Neural cell (in vitro differentiated cells): ENCODE data around the gene ZNF763. TPM values are rescaled to one million over a fixed set of nuclear protein-coding genes. Genes with fewer than 3 reads are reported as not detected.

ENCODE experiments used
- H2AFZ ChIP-seq: fragments of 200-600, 300-800 bp; sonication (generic), shearing (Covaris generic); 2 replicates; pipeline ENCODE4 v1.6.0; 2014; ENCODE audit warnings: low read depth, mild to moderate bottlenecking, antibody characterized with exemption, low read length, moderate library complexity
- H3F3A ChIP-seq: fragments of 200-600 bp; shearing (Covaris generic); 2 replicates; pipeline ENCODE4 v1.6.1; 2016; ENCODE audit warnings: mild to moderate bottlenecking, moderate library complexity, mixed read lengths, antibody characterized with exemption, low read length; ENCODE audit not compliant: insufficient read depth, poor library complexity, severe bottlenecking
- H3K27ac ChIP-seq: fragments of 200-600, 300-800 bp; sonication (generic), shearing (Covaris generic); 2 replicates; pipeline ENCODE4 v1.5.1; 2014; ENCODE audit warnings: mild to moderate bottlenecking, low read length, moderate library complexity
- H3K27me3 ChIP-seq: fragments of 300-800, 200-600 bp; sonication (generic), shearing (Covaris generic); 2 replicates; pipeline ENCODE4 v1.6.0; 2014; ENCODE audit warnings: mild to moderate bottlenecking, low read depth, low read length, moderate library complexity; ENCODE audit not compliant: insufficient read depth
- H3K36me3 ChIP-seq: fragments of 300-800, 200-600 bp; sonication (generic), shearing (Covaris generic); 2 replicates; pipeline ENCODE4 v1.5.1; 2014; ENCODE audit warnings: mild to moderate bottlenecking, antibody characterized with exemption, low read length, moderate library complexity; ENCODE audit not compliant: insufficient read depth
- H3K4me2 ChIP-seq: fragments of 300-800, 200-600 bp; sonication (generic), shearing (Covaris generic); 2 replicates; pipeline ENCODE4 v1.6.0; 2014; ENCODE audit warnings: mild to moderate bottlenecking, low read length
- H3K4me3 ChIP-seq: fragments of 300-800, 200-600 bp; sonication (generic), shearing (Covaris generic); 2 replicates; pipeline ENCODE4 v1.5.1; 2014; ENCODE audit warnings: mild to moderate bottlenecking, low read length, moderate library complexity
- H3K79me2 ChIP-seq: fragments of 200-600 bp; shearing (Covaris generic); replicated peaks from 2 replicates; pipeline ENCODE4 v1.6.0; 2014; ENCODE audit warnings: mild to moderate bottlenecking, low read length, moderate library complexity; ENCODE audit not compliant: insufficient read depth
- H3K9ac ChIP-seq: fragments of 300-800, 200-600 bp; sonication (generic), shearing (Covaris generic); 2 replicates; pipeline ENCODE4 v1.6.1; 2016; ENCODE audit warnings: mild to moderate bottlenecking, low read length, mixed read lengths
- H3K9me2 ChIP-seq: fragments of 200-600 bp; shearing (Covaris generic); 2 replicates; pipeline ENCODE4 v1.6.1; 2016; ENCODE audit warnings: mild to moderate bottlenecking, low read length, mixed read lengths; ENCODE audit not compliant: insufficient read depth
- H3K9me3 ChIP-seq: fragments of 200-600, 300-800 bp; sonication (generic), shearing (Covaris generic); 2 replicates; pipeline ENCODE4 v1.6.1; 2016; ENCODE audit warnings: mild to moderate bottlenecking, mixed run types, low read length, moderate library complexity, mixed read lengths
- H4K20me1 ChIP-seq: fragments of 200-600 bp; shearing (Covaris generic); 2 replicates; pipeline ENCODE4 v1.6.1; 2016; ENCODE audit warnings: mild to moderate bottlenecking, mixed run types; ENCODE audit not compliant: insufficient read depth
- CTCF ChIP-seq: fragments of 450-650 bp; IDR thresholded peaks from 2 replicates; pipeline ENCODE4 v1.5.1; 2014; ENCODE audit warnings: antibody characterized with exemption, mild to moderate bottlenecking, moderate library complexity; ENCODE audit not compliant: poor library complexity, severe bottlenecking
- EP300 ChIP-seq: fragments of 450-650 bp; conservative IDR thresholded peaks from 2 replicates; pipeline ENCODE4 v1.6.1; 2014; ENCODE audit warnings: antibody characterized with exemption, mild to moderate bottlenecking, moderate library complexity; ENCODE audit not compliant: poor library complexity, severe bottlenecking
- EZH2 ChIP-seq: fragments of 200-600, 300-800 bp; shearing (Covaris generic), sonication (generic); IDR thresholded peaks from 2 replicates; pipeline ENCODE4 v1.6.1; 2014; ENCODE audit warnings: antibody characterized with exemption, low read length, borderline replicate concordance, mild to moderate bottlenecking; ENCODE audit not compliant: insufficient read depth, poor library complexity, severe bottlenecking
- MXI1 ChIP-seq: fragments of 450-650 bp; conservative IDR thresholded peaks from 2 replicates; pipeline ENCODE4 v1.6.1; 2014; ENCODE audit warnings: antibody characterized with exemption, mild to moderate bottlenecking; ENCODE audit not compliant: poor library complexity, severe bottlenecking
- POLR2AphosphoS5 ChIP-seq: IDR thresholded peaks from 2 replicates; pipeline ENCODE4 v1.6.1; 2012
- RAD21 ChIP-seq: fragments of 450-650 bp; conservative IDR thresholded peaks from 2 replicates; pipeline ENCODE4 v1.6.1; 2014; ENCODE audit warnings: antibody characterized with exemption, mild to moderate bottlenecking, moderate library complexity
- SMC3 ChIP-seq: fragments of 450-650 bp; conservative IDR thresholded peaks from 2 replicates; pipeline ENCODE4 v1.6.1; 2014; ENCODE audit warnings: antibody characterized with exemption, mild to moderate bottlenecking, moderate library complexity; ENCODE audit not compliant: poor library complexity
- TAF1 ChIP-seq: IDR thresholded peaks from 2 replicates; pipeline ENCODE4 v1.6.1; 2012; ENCODE audit warnings: low read depth
- polyA minus RNA-seq: library from RNA; depleted of rRNA, polyadenylated mRNA; stranded (reverse); fragments of >200 nt; gene quantifications from 2 replicates; pipeline ENCODE4 v1.2.3, GENCODE V29; 2014
- polyA plus RNA-seq: library from polyadenylated mRNA; depleted of rRNA; stranded (reverse); fragments of >200 nt; gene quantifications from 2 replicates; pipeline ENCODE4 v1.2.3, GENCODE V29; 2014
- TF ChIP-seq, protein P1 (sequence below): IDR thresholded peaks from 2 replicates; pipeline ENCODE4 v1.6.1; 2012; ENCODE audit warnings: borderline replicate concordance

Gene ZNF763
- polyA plus RNA-seq (12.8 and 17.9 TPM in 2 replicates), polyA minus RNA-seq (25.8 and 31.3 TPM in 2 replicates)

- Histone ChIP-seq H3K79me2 (peaks cover 5% of the 10 kb centered on the region), H3K4me3 (peak within 1 kb of the TSS; percentile 85), H3K4me2 (peak within 1 kb of the TSS; percentile 79), H3K27ac (peak within 1 kb of the TSS; percentile 91), H3F3A (no peaks in the 10 kb centered on the region), H3K9me2 (no peaks in the 10 kb centered on the region), H3K9ac (peak within 1 kb of the TSS; percentile 89), H3K36me3 (no peaks in the 10 kb centered on the region), H3K27me3 (no peaks in the 10 kb centered on the region), H4K20me1 (no peaks in the 10 kb centered on the region), H2AFZ (peak within 1 kb of the TSS; percentile 70), H3K9me3 (no peaks in the 10 kb centered on the region)
- TF ChIP-seq CTCF (no peak), EP300 (peak; percentile 17), TAF1 (peak; percentile 92), MXI1 (peak; percentile 55), RAD21 (no peak), POLR2AphosphoS5 (peak; percentile 87), EZH2 (no peak)
- TF ChIP-seq, protein P1, sequence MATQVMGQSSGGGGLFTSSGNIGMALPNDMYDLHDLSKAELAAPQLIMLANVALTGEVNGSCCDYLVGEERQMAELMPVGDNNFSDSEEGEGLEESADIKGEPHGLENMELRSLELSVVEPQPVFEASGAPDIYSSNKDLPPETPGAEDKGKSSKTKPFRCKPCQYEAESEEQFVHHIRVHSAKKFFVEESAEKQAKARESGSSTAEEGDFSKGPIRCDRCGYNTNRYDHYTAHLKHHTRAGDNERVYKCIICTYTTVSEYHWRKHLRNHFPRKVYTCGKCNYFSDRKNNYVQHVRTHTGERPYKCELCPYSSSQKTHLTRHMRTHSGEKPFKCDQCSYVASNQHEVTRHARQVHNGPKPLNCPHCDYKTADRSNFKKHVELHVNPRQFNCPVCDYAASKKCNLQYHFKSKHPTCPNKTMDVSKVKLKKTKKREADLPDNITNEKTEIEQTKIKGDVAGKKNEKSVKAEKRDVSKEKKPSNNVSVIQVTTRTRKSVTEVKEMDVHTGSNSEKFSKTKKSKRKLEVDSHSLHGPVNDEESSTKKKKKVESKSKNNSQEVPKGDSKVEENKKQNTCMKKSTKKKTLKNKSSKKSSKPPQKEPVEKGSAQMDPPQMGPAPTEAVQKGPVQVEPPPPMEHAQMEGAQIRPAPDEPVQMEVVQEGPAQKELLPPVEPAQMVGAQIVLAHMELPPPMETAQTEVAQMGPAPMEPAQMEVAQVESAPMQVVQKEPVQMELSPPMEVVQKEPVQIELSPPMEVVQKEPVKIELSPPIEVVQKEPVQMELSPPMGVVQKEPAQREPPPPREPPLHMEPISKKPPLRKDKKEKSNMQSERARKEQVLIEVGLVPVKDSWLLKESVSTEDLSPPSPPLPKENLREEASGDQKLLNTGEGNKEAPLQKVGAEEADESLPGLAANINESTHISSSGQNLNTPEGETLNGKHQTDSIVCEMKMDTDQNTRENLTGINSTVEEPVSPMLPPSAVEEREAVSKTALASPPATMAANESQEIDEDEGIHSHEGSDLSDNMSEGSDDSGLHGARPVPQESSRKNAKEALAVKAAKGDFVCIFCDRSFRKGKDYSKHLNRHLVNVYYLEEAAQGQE, result peak; percentile 86
Measured at GRCh38 chr19:11964858-11965645, at the start of gene ZNF763. TSS of gene ZNF763 (plus strand) at chr19:11965040. CDS start at chr19:11965209, 169 bp downstream.

DNA sequence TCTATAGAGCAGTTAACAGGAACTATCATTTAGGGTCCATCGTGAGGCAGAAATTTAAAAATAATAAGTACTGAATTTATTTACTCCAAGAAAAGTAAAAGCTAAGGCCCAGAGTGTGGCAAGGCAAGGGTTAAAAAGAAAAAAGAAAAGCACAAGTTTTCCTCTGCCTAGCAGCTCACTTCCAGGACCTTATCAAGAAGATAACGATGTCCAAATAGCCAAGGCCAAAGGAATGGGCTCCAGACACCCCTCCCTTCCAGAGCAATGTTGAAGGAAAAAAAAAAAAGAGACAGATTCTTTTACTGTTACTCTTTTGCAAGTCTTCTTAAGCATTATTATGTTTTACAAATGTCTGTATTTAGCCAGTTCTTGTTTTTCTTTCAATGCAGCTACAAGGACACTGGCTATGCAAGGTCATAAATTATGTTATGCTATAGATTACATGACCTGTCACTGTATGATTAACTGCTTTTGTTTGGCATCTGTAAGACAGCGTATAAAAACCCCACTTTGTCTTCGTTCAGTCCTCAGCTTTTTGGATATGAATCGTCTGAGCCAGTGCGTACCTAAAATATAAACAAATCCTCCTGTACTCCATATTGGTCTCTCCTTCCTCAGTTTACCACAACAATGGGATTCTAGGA, 42.9 kb upstream of the ZNF763 start:
- Histone ChIP-seq H3K9me2 (no peaks in the 10 kb centered on the region), H3K79me2 (peaks cover 5% of the 10 kb centered on the region), H3K9ac (no peak overlapping the region), H4K20me1 (no peaks in the 10 kb centered on the region), H3K36me3 (no peaks in the 10 kb centered on the region), H3F3A (no peaks in the 10 kb centered on the region), H2AFZ (no peak overlapping the region), H3K27me3 (no peaks in the 10 kb centered on the region), H3K27ac (no peak overlapping the region), H3K4me3 (no peak overlapping the region), H3K9me3 (peaks cover 5% of the 10 kb centered on the region), H3K4me2 (no peak overlapping the region)
- TF ChIP-seq MXI1 (no peak), RAD21 (no peak), TAF1 (no peak), SMC3 (no peak)
- TF ChIP-seq, protein P1, result no peak
